Kasumi-1 (cell line): ENCODE data around the gene PTPN13.

Experiments
- DNase-seq, 2 experiments: peaks; one replicate each; lab custom pipeline; 2025; lab: John Stamatoyannopoulos, UW

PTPN13 gene, protein sequence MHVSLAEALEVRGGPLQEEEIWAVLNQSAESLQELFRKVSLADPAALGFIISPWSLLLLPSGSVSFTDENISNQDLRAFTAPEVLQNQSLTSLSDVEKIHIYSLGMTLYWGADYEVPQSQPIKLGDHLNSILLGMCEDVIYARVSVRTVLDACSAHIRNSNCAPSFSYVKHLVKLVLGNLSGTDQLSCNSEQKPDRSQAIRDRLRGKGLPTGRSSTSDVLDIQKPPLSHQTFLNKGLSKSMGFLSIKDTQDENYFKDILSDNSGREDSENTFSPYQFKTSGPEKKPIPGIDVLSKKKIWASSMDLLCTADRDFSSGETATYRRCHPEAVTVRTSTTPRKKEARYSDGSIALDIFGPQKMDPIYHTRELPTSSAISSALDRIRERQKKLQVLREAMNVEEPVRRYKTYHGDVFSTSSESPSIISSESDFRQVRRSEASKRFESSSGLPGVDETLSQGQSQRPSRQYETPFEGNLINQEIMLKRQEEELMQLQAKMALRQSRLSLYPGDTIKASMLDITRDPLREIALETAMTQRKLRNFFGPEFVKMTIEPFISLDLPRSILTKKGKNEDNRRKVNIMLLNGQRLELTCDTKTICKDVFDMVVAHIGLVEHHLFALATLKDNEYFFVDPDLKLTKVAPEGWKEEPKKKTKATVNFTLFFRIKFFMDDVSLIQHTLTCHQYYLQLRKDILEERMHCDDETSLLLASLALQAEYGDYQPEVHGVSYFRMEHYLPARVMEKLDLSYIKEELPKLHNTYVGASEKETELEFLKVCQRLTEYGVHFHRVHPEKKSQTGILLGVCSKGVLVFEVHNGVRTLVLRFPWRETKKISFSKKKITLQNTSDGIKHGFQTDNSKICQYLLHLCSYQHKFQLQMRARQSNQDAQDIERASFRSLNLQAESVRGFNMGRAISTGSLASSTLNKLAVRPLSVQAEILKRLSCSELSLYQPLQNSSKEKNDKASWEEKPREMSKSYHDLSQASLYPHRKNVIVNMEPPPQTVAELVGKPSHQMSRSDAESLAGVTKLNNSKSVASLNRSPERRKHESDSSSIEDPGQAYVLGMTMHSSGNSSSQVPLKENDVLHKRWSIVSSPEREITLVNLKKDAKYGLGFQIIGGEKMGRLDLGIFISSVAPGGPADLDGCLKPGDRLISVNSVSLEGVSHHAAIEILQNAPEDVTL (N-terminal part only)

DNA sequence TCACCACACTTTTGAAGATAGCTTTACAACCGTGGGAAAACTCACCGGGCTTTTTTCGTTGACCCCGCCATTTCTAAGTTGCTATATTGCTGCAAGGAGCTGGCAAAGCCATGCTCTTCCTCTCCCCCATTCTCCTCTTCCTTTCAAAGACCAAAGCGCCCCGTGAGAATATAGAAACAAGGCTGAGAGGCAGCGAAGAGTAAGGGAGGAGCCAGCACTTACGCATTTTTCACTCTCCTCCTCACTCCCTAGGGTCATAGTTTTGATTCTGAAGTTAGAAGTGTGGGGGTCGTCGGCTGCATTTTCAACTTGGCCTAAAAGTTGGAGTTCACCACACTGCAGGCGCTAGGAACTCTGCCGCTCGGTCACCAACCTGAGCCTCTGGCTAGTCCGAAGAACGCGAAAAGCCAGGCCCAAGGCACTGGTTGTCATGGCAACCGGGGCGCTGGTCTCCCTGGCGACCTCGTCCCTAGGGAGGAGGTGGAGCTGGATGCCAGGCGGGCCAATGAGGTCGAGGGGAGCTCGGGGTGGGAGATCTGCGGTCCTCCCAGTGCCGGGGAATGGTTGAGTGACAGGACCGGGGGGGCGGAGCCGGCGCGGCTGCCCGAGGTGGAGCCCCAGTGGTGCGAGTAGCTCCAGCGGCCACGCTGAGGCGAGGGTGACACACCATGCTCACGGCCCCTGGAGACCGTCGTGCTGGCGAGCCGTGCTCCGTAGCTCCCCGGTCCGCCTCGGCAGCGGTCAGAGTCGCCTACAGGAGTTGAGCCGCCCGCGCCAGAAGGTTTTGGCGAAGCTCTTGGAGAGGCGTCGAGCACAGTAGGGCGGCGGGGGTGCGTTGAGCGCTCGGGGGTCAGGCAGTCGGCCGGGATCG is at the start of gene PTPN13:
TSS of gene PTPN13 (plus strand) at position 628 of the 871 bp plus-strand sequence. CDS start 40,942 bp downstream, outside the sequence.
- peak; percentile 86 to 87 for DNase-seq

GRCh38 chr4:86547140-86547539 is 47.0 kb upstream of the PTPN13 start:
- no peak for DNase-seq

DNA sequence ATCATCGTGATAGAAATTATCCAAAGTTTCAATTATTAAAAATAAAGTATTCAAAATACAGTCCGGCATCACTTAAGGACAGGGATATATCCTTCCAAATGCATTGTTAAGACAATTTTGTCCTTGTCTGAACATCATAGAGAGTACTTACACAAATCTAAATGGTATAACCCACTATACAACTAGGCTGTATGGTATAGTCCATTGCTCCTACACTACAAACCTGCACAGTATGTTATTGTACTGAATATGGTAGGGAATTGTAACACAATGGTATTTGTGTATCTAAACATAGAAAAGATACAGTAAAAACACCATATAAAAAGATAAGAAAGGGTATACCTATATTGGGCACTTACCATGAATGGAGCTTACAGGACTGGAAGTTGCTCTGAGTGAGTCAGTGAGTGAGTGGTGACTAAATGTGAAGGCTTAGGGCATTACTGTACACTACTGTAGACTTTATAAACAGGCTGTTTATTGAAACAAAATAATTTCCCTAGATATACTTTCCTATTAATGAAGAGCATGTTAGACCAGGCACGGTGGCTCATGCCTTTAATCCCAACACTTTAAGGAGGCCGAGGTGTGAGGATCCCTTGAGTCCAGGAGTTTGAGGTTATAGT is 44.8 kb upstream of the PTPN13 start:
- DNase-seq = no peak

DNA sequence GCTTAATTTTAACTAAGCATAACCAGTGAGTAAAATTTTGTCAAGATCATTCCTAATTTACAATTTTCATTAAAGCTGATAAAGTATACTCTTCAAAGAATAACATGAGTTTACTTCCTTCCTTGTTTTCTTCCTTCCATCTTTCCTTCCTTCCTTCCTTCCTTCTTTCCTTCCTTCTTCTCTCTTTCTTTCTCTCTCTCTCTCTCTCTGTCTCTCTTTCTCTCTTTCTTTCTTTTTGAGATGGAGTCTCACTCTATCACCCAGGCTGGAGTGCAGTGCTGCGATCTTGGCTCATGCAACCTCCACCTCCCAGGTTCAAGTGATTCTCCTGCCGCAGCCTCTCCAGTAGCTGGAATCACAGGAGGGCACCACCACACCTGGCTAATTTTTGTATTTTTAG is 42.7 kb upstream of the PTPN13 start:
- DNase-seq = no peak

- DNase-seq = peak; percentile 66 to 76
Observed at GRCh38 chr4:86554646-86555045, 39.5 kb upstream of the PTPN13 start.

GRCh38 chr4:86556791-86557415 is 37.2 kb upstream of the PTPN13 start:
- peak; percentile 8 to 13 for DNase-seq

- no peak for DNase-seq
Observed at GRCh38 chr4:86557526-86557925, 36.6 kb upstream of the PTPN13 start.

DNA sequence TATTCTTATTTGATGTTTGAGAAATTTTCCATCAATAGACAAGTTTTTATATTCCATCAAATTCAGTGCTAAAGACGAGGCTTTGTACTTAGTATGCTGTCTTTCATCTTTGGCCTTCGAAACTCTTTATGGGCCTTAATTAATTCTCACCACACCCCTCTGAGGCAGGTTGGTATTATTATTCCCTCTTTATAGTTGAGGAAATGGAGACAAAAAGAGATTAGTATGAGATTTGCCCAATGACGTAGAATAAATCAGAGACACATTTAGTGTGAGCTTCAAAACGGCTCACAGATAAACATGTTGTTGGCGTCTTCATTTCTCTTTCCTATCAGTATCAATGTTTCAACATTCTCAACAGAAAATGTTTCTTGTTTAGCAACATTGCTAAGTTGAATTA is 35.9 kb upstream of the PTPN13 start:
- DNase-seq = no peak

GRCh38 chr4:86558797-86559196 is 35.3 kb upstream of the PTPN13 start:
- no peak for DNase-seq

- DNase-seq = no peak
Observed at GRCh38 chr4:86560447-86560846, 33.7 kb upstream of the PTPN13 start.

DNA sequence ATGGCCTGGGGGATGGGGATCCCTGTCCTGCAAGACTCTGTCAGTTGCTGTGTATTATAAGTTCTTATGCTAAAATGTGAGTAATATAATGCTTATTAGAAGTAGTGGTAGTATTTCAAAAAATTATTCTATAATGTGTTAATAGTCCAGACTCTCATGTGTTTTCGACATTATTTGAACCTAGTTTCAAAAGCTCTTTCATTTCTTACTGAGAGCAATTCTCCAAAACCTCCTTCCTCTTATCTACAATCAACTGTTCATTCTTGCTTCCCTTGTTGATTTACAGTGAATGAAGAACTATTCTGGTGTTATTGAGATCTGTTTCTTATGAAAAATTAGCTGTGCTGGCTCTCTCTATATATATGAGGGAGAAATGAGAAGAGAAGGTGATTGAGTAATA is 32.9 kb upstream of the PTPN13 start:
- no peak for DNase-seq

DNA sequence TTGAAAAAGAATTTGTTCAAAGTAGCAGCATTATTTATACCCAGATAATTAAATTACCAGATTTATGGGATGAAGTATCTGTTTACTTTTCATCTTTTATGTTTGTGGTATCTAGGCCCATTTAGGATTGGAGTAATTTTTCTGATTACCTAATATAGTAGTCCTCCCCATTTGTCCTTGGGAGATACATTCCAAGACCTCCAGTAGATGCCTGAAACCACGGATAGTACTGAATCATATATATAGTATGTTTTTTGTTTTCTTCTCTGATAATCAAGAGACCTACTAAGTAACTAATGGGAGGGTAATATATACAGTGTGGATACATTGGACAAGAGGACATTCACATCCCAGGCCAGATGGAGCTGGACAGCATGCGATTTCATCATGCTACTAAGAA is 30.7 kb upstream of the PTPN13 start:
- DNase-seq = no peak

- no peak for DNase-seq
Observed at GRCh38 chr4:86564795-86565194, 29.3 kb upstream of the PTPN13 start.

DNA sequence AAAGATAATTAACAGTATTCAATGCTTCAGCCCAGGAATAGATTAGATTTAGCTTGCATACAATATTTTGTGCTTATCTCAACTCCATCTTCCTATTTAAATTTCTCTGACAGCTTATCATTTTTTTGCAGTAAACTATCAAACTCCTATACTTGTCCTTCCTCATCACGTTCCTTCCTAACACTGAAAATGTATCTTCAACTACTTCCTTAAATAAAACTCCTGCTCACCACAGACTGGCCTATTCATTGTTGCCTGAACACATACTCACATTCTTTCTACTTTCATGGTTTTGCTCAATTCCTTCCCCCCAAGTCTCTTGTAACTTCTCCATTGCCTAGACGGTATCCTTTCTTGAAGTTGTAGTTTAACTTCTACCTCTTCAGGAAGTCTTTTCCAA is 28.5 kb upstream of the PTPN13 start:
- peak; percentile 92 to 93 for DNase-seq

- no peak for DNase-seq
Observed at GRCh38 chr4:86569103-86569870, 24.8 kb upstream of the PTPN13 start.

DNA sequence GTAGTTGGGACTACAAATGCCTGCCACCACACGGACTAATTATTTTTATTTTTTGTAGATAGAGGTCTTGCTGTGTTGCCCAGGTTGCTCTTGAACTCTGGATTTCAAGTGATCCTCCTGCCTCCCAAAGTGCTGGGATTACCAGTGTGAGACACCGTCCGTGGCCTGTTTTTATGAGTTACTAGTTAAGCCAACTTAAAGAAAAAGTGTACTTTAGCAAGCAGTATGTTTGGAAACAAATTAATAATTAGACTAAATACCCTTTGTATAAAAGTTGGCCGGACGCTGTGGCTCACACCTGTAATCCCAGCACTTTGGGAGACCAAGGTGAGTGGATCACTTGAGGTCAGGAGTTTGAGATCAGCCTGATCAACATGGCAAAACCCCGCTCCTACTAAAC is 14.2 kb upstream of the PTPN13 start:
- no peak for DNase-seq

DNA sequence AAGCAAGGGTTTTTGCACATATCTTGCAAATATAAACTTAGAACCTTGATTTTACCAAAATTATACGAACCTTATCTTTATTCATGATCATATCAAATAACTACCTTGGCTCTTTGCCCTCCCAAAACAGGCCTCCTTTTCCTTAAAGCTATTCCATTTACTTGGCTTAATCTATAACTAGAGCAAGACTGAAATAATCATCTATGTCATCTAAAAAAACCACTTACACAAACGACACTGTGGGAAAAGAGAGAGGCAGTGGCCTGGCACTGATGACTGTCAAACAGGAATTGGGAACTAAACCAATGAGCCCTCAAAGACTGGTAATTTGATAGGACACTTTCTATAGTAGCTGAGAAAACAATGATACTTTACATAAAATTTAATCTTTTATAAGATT is 11.7 kb upstream of the PTPN13 start:
- DNase-seq = no peak

- peak; percentile 38 to 60 for DNase-seq
Observed at GRCh38 chr4:86586160-86586572, 7.9 kb upstream of the PTPN13 start.

DNA sequence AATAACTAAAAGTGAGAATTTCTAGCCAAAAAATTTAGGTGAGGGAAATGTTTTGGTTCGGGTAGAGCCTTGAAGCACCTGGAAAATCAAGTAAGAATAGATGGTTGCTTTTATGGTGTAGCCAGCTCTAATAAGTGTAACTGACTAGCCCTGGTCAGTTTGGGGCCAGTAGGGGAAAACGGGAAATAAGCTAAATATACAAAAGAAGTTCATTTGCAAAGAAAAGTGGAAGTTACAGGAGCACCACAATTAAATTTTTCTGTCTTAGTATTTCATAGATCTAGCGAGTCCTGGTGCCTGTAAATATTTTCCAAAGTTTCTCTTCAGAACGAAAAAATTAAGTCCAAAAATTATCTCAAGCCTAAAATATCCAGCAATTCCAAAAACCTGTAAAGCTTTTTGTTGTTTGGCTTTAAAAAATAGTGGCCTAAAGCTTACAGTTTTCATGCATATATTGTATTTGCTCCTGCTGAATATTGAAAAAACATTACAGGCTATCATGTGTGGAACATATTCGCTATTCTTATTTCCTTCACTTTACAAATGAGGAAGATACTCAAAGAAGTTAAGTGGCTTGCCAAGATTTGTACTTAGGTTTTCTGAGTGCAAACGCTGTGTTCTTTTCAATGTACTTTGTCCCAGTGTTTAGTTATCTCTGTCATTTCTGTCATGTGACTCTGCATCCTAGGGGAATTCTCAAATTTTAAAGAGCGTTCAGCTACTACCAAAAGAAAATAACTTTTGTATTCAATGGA is 7.3 kb upstream of the PTPN13 start:
- DNase-seq = peak; percentile 10 to 16
